GM13976 (cell line): Measurements from ENCODE around the gene PPARD.

Experiments used
- DNase-seq: peaks from one replicate; pipeline ENCODE4 v3.0.0; 2012; ENCODE audit warnings: low spot score
- CTCF ChIP-seq: IDR thresholded peaks from 2 replicates; pipeline ENCODE4 v1.5.1; 2012; ENCODE audit warnings: borderline replicate concordance, mild to moderate bottlenecking; ENCODE audit not compliant: insufficient read depth; ENCODE audit errors: extremely low read depth, missing control alignments, control extremely low read depth
- in situ Hi-C: fragments of 300-500 bp; cut with MboI; formaldehyde crosslinking; loops from one replicate; pipeline ENCODE4 v1.12.0; 2022; ENCODE audit warnings: low sequenced_read_pairs, mixed read lengths, inconsistent platforms; ENCODE audit not compliant: unreplicated experiment

Gene PPARD

GRCh38 chr6:35371494-35372262 lies 29.3 kb downstream of the PPARD start:
- no peak for TF ChIP-seq CTCF
- in situ Hi-C loops: no loop called here
- DNase-seq: no peak

DNA sequence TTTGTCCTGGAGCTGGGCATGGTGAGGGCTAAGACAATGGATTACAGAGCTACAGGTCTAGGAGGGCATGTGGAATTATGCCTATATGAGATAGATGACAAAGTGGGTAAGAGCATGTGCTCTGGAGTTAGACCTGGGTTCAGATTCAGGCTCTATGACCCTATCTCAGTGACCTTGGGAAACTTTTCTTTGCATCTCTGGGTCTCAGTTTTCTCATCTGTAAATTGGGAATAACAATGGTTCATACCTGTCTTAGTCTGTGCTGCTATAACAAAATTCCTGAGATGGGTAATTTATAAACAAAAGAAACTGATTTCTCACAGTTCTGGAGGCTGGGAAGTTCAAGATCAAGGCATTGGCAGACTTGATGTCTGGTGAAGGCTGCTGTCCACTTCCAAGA lies 30.3 kb downstream of the PPARD start:
- in situ Hi-C loops: no loop called here
- no peak for DNase-seq
- TF ChIP-seq CTCF: no peak

DNA sequence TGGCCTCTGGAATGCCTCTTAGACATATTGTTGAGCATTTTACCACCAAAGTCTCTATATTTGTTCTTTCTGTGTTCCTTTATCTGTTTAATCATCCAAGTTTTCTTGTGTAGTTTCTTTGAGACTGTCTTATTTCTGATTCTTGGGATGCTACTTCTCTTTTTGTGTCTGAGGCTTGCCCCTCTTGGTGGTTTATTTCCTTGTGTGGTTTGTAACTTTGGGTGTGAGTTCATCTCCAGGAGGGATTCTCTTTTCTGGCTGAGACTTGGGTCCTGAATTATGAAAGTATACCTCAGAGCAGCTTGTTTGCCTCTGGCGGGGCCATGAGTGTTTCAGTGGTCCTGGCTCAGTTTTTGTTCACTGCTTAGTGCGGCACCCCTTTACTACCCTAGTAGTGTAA lies 33.9 kb downstream of the PPARD start:
- no peak for DNase-seq
- in situ Hi-C loops: no loop called here
- TF ChIP-seq CTCF: no peak

- no peak for TF ChIP-seq CTCF
- in situ Hi-C loops: no loop called here
- no peak for DNase-seq
Observed at GRCh38 chr6:35377002-35377401, 34.6 kb downstream of the PPARD start.

- in situ Hi-C loops: no loop called here
- TF ChIP-seq CTCF: no peak
- DNase-seq: no peak
Observed at GRCh38 chr6:35378261-35378660, 35.9 kb downstream of the PPARD start.

DNA sequence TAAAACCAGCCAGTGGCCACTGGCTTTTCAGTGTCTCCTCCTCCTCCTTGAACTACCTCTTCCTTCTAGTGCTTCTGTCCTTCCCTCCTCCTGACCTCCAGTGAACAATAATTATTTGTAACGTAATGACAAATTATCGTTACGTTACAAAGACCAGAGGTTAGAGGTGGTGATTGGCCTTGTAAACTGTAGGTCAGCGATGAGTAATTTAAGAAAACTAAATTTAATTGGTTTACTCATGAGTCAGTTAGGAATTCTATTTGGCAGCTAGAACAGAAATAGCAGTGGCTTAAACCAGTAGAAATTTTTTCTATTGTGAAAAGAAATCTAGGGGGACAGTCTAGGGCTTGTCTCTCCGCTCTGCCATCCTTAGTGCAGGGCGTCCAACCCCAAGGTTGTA lies 38.8 kb downstream of the PPARD start:
- DNase-seq: no peak
- no peak for TF ChIP-seq CTCF
- in situ Hi-C loops: no loop called here
